ENCODE results near the gene SUSD1.
"Not testable (repeated sequence)": the region's sequence is repeated elsewhere in the genome, so short reads cannot be mapped to it uniquely, and the experiment has no call there.

SUSD1 gene

DNA sequence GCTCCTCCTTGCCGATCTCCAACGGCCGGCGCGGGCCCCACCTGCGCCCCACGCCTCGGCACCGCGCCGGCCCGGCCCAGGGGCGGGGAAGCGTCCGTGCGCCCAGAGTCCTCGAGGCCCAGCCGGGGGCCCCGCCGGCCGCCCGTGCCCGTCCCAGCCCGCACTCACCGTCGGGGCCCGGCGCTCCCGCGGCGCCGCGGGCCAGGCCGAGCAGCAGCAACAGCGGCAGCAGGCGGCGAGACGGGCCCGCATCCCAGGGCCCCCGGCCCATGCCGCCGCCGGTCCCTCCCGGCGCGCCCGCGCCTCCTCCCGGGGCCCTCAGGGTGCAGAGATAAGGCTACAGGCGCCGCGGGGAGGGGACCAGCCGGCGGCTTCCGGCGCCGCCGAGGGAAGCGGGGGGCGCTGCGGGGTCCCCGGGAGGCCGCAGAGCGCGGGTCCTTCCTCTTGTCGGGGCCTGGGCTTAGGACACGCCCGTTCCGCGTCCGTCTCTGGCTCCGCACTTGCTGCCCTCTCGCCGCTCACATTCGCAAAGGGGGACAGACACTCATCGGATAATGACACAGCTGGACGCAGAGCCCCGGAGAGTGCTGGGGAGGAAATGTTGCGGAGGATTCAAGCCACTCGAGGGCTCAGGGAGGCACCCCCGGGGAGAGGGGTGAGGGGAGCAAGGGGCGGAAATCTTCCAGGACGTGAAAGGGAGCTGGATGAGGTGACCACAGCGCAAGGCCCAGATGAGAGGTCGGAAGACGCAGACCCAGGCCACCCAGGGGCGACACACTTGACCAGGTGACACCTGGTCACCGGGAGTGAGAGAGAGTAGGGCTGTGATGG lies at the start of gene SUSD1:
Gene SUSD1 (minus strand): TSS at position 333 of the 831 bp plus-strand sequence. CDS start 62 bp downstream, at position 271.
- no peak for DNase-seq

DNA sequence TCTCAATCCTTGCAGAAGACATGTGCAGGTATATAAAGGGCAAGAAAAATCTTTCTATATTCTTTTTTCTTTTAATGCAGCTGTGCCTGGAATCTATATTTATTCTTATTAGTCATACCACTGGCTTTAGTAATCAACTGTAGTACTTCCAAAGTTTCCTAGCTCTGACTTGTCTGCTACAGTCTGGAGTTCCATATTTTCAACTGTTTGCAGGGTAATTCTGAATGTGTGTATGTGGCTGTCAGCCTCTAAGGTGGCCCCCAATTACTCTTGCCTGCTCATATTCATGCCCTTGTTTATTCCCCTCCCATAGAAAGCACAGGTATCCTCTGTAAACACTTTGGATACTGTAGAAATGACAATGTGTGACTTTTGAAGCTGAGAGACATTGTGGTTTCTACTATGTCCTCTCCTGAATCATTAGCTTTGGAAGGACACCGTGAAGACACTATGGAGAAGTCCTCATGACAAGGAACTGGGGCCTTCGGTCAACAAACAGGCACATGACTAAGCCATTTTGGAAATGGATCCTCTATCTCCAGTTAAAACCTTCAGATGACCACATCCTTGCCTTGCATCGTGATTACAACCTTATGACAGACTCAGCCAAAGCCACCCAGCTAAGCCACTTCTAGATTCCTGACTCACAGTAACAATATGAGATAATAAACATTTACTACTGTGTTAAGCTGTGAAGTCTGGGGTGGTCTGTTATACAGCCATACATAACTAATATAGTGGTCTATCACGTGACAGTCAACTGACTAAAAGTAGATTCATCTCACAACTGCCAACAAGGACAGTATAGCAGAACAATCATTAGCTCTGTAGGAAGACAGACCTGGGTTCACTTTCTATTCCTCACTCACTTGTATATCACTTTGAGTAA lies 49.5 kb upstream of the SUSD1 start:
- DNase-seq = no peak

DNA sequence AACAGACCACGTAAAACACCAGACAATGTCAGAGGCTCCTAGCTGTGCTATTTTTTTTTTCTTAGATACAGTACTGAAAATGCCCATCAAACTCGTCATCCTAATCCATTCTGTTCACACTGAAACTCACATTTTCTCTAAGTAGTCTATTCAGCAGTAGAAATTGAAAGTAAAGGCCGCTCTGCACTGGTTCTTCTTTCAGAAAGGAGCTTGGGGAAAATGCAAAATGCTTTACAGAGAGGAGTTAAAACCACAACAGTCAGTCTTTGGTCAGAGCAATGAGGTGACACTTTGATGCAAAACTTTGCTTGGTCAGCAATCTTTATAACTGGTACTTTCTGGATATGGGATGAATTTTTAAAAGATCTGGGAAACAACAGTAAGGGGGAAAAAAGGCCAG lies 43.8 kb upstream of the SUSD1 start:
- DNase-seq = no peak

GRCh38 chr9:112212926-112213325 lies 37.8 kb upstream of the SUSD1 start:
- no peak for DNase-seq

DNA sequence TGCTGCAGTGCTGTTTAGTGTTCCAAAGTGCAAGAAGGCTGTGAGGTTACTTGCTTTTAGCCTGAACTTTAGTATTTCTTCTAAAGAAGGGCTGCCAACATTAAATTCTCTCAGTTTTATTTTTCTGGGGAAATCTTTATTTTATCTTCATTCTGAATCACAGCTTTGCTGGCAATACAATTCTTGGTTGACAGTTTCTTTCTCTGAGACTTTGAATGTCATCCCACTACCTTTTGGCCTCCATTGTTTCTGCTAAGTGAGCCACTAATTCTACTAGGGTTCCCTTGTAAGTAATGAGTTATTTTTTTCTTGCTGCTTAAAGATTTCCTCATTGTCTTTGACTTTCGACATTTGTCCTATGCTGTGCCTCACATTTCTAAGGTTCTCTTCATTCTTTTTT lies 32.4 kb upstream of the SUSD1 start:
- no peak for DNase-seq

- no peak for DNase-seq
Measured at GRCh38 chr9:112203536-112203935, 28.4 kb upstream of the SUSD1 start.

DNA sequence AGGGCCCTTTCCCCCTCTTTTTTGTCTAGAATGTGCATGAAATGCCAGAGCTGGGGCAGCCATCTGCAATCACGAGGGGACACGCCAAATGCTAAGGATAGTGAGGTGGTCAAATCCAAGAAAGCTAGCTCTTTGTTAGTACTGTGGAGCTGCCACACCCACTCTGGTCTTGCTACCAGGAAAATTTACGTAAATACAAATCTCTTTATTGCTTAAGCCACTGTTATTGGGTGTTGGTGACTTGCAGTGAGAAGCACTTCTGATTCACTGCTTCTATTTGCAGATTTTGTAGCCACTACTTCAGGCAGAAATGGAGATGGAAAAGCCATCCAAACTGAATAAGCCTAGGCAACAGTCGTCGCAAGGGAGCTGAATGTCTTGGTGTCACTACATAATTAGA lies 25.6 kb upstream of the SUSD1 start:
- no peak for DNase-seq

- no peak for DNase-seq
Measured at GRCh38 chr9:112198646-112199045, 23.5 kb upstream of the SUSD1 start.

GRCh38 chr9:112194969-112195431 lies 19.9 kb upstream of the SUSD1 start:
- no peak for DNase-seq

- no peak for DNase-seq
Measured at GRCh38 chr9:112193572-112194288, 18.6 kb upstream of the SUSD1 start.

DNA sequence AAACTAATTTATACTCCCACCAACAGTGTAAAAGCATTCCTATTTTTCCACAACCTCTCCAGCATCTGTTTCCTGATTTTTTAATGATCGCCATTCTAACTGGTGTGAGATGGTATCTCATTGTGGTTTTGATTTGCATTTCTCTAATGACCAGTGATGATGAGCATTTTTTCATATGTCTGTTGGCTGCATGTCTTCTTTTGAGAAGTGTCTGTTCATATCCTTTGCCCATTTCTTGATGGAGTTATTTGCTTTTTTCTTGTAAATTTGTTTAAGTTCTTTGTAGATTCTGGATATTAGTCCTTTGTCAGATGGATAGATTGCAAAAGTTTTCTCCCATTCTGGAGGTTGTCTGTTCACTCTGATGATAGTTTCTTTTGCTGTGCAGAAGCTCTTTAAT lies 15.2 kb upstream of the SUSD1 start:
- not testable (repeated sequence) for DNase-seq

GRCh38 chr9:112188884-112189283 lies 13.8 kb upstream of the SUSD1 start:
- DNase-seq = no peak

- DNase-seq = no peak
Measured at GRCh38 chr9:112187404-112187803, 12.3 kb upstream of the SUSD1 start.

DNA sequence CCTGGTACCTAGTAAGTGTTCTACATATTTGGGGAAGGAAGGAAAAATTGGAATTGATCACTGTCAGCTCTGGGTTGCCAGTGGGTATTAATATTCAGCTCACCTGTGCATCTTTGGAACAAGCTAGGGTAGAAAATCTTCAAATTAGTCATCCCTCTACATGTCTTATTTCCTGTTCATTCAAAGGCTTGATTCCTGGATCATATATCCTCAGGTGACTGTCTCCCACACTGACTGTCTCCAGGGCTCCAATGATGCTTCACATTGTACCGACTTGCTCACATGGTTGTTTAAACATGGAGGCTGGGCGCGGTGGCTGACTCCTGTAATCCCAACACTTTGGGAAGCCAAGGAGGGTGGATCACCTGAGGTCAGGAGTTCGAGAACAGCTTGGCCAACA lies 11.6 kb upstream of the SUSD1 start:
- DNase-seq = no peak

- DNase-seq = no peak
Measured at GRCh38 chr9:112184946-112185345, 9.8 kb upstream of the SUSD1 start.

DNA sequence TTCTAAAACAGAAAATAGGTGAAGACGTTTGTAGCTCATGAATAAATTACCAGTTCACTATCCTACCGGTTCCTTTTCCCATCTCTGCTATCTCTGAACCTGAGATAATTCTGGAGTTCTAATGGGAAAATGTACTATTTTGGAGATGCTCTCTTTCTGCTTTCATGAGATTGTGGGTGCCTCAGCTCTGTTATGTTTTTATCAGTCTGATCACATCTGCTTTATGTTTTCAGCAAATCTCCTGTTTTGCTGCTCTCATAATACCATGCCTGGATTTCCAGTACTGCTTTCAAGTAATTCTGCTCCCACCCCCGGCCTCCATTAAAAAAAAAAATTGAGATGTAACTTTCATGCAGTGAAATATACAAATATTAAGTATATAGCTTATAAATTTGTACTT lies 9.1 kb upstream of the SUSD1 start:
- no peak for DNase-seq

DNA sequence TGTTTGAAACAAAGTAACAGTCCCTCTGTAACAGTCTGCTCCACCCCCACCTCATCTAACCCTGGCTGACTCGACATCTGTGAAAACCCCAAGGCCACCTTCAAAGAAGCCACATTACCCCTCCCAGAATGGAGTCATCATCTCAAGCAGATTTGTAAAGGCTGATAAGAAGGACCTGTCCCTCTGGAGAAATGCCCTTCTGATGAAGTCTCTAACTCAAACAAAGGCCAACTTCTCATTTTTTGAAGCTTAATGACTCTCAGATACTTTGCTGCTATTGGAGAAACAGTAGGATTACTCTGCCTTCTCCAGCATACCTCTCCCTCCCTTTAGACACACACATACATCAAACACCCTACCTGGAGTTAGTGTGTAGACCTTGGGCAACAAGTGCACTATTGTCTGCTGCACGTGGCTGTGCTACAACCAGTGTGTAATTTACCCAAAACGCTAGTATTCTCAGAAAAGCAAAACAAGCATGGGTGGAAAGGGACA lies 5.3 kb upstream of the SUSD1 start:
- no peak for DNase-seq

- no peak for DNase-seq
Measured at GRCh38 chr9:112179816-112180215, 4.7 kb upstream of the SUSD1 start.

GRCh38 chr9:112176524-112176923 lies 1.4 kb upstream of the SUSD1 start:
- no peak for DNase-seq

DNA sequence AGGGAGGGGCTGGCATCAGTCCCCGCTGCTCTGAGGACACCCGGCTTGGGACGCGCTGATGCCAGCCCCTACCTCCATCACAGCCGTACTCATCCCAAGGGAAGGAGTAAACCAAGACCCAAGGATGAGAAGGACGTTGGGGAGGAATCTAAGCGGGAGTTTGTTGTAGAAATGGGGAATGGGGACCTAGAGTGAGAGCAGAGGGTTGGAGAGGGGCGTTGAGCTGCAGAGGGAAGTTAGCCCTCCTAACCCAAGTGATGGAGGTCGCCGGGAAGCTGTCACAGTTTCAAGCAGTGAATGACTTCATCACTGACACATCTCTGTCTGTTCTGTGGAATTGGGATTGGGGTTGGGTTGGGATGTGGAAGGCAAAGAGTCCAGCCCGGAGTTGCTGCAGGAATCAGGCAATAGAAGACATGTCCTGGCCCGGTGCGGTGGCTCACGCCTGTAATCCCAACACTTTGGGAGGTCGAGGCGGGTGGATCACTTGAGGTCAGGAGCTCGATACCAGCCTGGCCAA lies 759 bp upstream of the SUSD1 start:
- no peak for DNase-seq

GRCh38 chr9:112174222-112174964 lies 704 bp downstream of the SUSD1 start:
- no peak for DNase-seq

All from SIG-M5 (cell line).